SK-N-SH treated with all-trans-retinoic acid at 6 μM for 48 hours (cell line): Measurements from ENCODE around the gene ITGA5.

Experiments
- ESRRG ChIP-seq: fragments of 250-450 bp; sonication (Bioruptor Pico); IDR thresholded peaks from 2 replicates; pipeline ENCODE4 v1.6.1; 2021; ENCODE audit warnings: mild to moderate bottlenecking
- ISL1 ChIP-seq: fragments of 250-450 bp; sonication (Bioruptor Pico); IDR thresholded peaks from 2 replicates; pipeline ENCODE4 v2.1.2; 2022; ENCODE audit warnings: mild to moderate bottlenecking, moderate library complexity
- PATZ1 ChIP-seq: fragments of 250-450 bp; sonication (Bioruptor Pico); IDR thresholded peaks from 2 replicates; pipeline ENCODE4 v1.8.0; 2020; ENCODE audit warnings: mild to moderate bottlenecking, moderate library complexity, borderline replicate concordance
- ZFP3 ChIP-seq: fragments of 250-450 bp; sonication (Bioruptor Pico); IDR thresholded peaks from 2 replicates; pipeline ENCODE4 v1.5.0; 2020; ENCODE audit warnings: mild to moderate bottlenecking, moderate library complexity
- ZFP30 ChIP-seq: fragments of 450-650 bp; formaldehyde crosslinking; IDR thresholded peaks from 2 replicates; pipeline ENCODE4 v1.5.0; 2022; ENCODE audit warnings: mild to moderate bottlenecking, moderate library complexity
- ZNF70 ChIP-seq: fragments of 450-650 bp; formaldehyde crosslinking; IDR thresholded peaks from 2 replicates; pipeline ENCODE4 v1.5.0; 2020; ENCODE audit warnings: mild to moderate bottlenecking, moderate library complexity
- TF ChIP-seq, protein P1 (sequence below): fragments of 250-450 bp; sonication (Bioruptor Pico); IDR thresholded peaks from 2 replicates; pipeline ENCODE4 v1.5.1; 2021; ENCODE audit warnings: mild to moderate bottlenecking, moderate library complexity
- TF ChIP-seq, protein P2 (sequence below): fragments of 250-450 bp; sonication (Bioruptor Pico); IDR thresholded peaks from 2 replicates; pipeline ENCODE4 v1.5.1; 2020; ENCODE audit warnings: low read depth, mild to moderate bottlenecking, moderate library complexity

DNA sequence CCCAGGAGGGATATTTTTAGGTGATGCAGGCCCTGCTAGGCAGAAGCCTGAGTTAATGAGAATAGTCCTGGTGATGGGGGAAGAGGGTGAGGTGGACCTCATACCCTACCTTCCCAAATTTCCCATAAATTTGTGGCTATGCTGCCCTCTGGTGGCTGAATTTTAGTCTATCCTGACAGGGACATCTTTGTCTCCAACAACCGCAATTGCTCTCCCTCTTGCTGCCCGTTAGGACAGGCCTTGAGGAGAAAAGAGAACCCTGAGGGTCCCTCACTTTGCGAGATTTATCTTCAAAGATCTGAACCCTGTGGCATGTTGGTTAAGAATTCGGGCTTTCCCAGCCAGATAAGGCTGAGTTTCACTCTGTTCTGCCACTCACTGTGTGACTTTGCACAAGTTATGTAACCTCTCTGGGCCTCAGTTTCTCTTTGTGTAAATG is 24.8 kb downstream of the ITGA5 start:
- no peak for TF ChIP-seq ZFP3 (CRISPR knock-in tag)
- TF ChIP-seq, protein P1, sequence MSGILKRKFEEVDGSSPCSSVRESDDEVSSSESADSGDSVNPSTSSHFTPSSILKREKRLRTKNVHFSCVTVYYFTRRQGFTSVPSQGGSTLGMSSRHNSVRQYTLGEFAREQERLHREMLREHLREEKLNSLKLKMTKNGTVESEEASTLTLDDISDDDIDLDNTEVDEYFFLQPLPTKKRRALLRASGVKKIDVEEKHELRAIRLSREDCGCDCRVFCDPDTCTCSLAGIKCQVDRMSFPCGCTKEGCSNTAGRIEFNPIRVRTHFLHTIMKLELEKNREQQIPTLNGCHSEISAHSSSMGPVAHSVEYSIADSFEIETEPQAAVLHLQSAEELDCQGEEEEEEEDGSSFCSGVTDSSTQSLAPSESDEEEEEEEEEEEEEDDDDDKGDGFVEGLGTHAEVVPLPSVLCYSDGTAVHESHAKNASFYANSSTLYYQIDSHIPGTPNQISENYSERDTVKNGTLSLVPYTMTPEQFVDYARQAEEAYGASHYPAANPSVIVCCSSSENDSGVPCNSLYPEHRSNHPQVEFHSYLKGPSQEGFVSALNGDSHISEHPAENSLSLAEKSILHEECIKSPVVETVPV, result no peak
- no peak for TF ChIP-seq ISL1
- TF ChIP-seq ZNF70 (CRISPR knock-in tag), result no peak
- no peak for TF ChIP-seq ESRRG
- TF ChIP-seq, protein P2, sequence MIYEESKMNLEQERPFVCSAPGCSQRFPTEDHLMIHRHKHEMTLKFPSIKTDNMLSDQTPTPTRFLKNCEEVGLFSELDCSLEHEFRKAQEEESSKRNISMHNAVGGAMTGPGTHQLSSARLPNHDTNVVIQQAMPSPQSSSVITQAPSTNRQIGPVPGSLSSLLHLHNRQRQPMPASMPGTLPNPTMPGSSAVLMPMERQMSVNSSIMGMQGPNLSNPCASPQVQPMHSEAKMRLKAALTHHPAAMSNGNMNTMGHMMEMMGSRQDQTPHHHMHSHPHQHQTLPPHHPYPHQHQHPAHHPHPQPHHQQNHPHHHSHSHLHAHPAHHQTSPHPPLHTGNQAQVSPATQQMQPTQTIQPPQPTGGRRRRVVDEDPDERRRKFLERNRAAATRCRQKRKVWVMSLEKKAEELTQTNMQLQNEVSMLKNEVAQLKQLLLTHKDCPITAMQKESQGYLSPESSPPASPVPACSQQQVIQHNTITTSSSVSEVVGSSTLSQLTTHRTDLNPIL (CRISPR knock-in tag), result no peak
- no peak for TF ChIP-seq PATZ1 (CRISPR knock-in tag)
- TF ChIP-seq ZFP30 (CRISPR knock-in tag), result no peak
